Progenitor cell of endocrine pancreas (in vitro differentiated cells): ENCODE measurements around the gene SLC9C2. TPM values are rescaled to one million over a fixed set of nuclear protein-coding genes. Genes with fewer than 3 reads are reported as not detected.
"Not testable (repeated sequence)": the region's sequence is repeated elsewhere in the genome, so short reads cannot be mapped to it uniquely, and the experiment has no call there.

Experiments
- DNase-seq: peaks from one replicate; pipeline ENCODE4 v3.0.0; 2021; ENCODE audit warnings: low spot score; ENCODE audit not compliant: unreplicated experiment
- H3K27ac Mint-ChIP-seq: 2 replicates; pipeline ENCODE4 v1.8.0; 2021; ENCODE audit warnings: mild to moderate bottlenecking, moderate library complexity, mixed read lengths
- H3K27me3 Mint-ChIP-seq: 2 replicates; pipeline ENCODE4 v1.8.0; 2021; ENCODE audit warnings: mixed read lengths
- H3K36me3 Mint-ChIP-seq: 2 replicates; pipeline ENCODE4 v1.8.0; 2022; ENCODE audit warnings: mixed read lengths; ENCODE audit not compliant: insufficient read depth
- H3K4me1 Mint-ChIP-seq: 2 replicates; pipeline ENCODE4 v1.8.0; 2021; ENCODE audit warnings: low read depth, mixed read lengths
- H3K4me3 Mint-ChIP-seq: 2 replicates; pipeline ENCODE4 v1.8.0; 2021; ENCODE audit warnings: low read depth, mild to moderate bottlenecking, moderate library complexity, mixed read lengths
- H3K9me3 Mint-ChIP-seq: 2 replicates; pipeline ENCODE4 v1.8.0; 2021; ENCODE audit warnings: low read depth, mixed read lengths
- total RNA-seq: library from RNA; stranded (reverse); gene quantifications from 2 replicates; pipeline ENCODE4 v1.2.1, GENCODE V29; 2021
- TF ChIP-seq, protein P1 (sequence below): fragments of 200-600 bp; sonication (generic); IDR thresholded peaks from one replicate; pipeline ENCODE4 v1.5.0; 2021; ENCODE audit warnings: antibody characterized with exemption, mild to moderate bottlenecking; ENCODE audit not compliant: unreplicated experiment

The SLC9C2 gene
- total RNA-seq, 1 donor from 2014 or later: not detected

DNA sequence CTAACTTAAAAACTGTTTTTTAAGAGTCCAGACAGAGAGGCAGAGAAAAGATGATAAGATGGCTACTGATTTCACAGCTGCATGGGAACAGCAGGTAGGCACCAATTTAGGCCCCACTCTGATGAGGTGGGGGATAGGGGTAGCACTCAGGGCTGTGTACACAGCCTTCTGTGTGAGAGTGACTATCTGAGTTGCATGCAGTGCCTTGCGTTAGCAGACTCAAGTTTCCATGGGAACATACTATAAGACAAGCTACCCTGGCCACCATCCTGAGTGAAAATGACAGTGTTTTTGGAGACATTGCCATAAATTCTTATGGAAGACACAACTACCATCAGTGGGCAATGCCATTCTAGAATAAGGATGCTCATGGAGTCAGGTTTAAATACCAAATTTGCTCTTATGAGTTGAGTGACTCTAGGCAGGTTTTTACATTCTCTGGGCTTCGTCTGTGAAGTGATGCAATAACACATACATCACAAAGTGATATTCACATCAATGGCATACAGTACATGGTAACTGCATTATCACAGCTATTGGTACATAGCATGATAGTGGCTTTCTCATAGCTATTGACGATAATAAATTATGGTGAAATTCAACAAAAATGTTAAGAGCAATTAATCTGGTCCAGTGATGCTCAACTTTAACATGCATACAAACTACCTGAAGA is 30.5 kb downstream of the SLC9C2 start:
- Mint-ChIP-seq H3K4me3 (no peak overlapping the region), H3K27me3 (no peaks in the 10 kb centered on the region), H3K27ac (no peak overlapping the region), H3K9me3 (peaks cover 7% of the 10 kb centered on the region), H3K4me1 (no peaks in the 10 kb centered on the region), H3K36me3 (no peaks in the 10 kb centered on the region)
- TF ChIP-seq, protein P1, sequence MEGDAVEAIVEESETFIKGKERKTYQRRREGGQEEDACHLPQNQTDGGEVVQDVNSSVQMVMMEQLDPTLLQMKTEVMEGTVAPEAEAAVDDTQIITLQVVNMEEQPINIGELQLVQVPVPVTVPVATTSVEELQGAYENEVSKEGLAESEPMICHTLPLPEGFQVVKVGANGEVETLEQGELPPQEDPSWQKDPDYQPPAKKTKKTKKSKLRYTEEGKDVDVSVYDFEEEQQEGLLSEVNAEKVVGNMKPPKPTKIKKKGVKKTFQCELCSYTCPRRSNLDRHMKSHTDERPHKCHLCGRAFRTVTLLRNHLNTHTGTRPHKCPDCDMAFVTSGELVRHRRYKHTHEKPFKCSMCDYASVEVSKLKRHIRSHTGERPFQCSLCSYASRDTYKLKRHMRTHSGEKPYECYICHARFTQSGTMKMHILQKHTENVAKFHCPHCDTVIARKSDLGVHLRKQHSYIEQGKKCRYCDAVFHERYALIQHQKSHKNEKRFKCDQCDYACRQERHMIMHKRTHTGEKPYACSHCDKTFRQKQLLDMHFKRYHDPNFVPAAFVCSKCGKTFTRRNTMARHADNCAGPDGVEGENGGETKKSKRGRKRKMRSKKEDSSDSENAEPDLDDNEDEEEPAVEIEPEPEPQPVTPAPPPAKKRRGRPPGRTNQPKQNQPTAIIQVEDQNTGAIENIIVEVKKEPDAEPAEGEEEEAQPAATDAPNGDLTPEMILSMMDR: no peak
- DNase-seq: no peak

DNA sequence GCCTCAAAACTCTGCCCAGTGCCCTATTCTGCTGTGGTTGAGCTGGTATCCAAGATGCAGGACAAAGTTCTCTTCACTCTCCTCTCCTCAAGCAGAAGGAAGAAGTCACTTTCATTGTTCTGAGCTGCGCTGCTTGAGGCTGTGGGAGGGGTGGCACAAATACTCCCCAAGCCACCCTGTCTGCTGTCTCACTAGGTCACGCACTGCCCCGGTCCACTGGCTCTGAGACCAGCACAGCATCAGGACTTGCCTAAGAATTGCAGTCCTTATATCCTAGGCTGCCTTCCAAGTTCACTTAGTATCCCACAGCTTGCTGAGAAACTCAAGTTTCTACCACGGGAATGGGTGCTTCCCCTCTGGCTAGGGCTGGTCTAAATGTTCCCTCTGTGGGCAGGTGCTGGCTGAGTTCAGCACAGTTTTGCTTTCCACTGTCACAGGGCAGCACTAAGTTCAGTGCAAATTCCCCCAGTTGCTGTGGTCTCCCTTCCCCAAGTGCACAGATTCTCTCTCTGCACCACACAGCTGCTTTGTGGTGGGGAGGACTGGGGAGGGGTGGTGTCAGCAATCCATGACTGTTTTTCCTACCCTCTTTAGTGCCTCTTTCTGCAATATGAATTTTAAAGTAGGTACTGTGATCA is 32.4 kb downstream of the SLC9C2 start:
- no peaks in the 10 kb centered on the region for H3K4me1 Mint-ChIP-seq
- TF ChIP-seq, protein P1: no peak
- DNase-seq: no peak
- no peaks in the 10 kb centered on the region for H3K27me3 Mint-ChIP-seq
- H3K27ac Mint-ChIP-seq: no peak overlapping the region
- no peak overlapping the region for H3K4me3 Mint-ChIP-seq
- H3K36me3 Mint-ChIP-seq: no peaks in the 10 kb centered on the region
- peaks cover 18% of the 10 kb centered on the region for H3K9me3 Mint-ChIP-seq

DNA sequence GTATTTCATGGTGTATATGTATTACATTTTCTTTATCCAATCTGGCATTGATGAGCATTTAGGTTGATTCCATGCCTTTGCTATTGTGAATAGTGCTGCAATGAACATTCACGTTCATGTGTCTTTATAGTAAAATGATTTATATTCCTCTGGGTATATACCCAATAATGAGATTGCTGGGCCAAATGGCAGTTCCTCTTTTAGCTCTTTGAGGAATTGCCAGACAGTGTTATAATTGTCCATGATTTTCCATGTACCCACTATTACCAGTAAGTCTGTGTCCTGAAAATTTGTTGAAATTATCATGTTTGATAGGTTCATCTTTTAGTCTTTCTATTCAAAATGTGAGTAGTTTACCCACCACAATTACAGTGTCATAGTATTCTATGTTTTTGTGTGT is 34.4 kb downstream of the SLC9C2 start:
- Mint-ChIP-seq H3K27ac (no peak overlapping the region), H3K9me3 (peaks cover 28% of the 10 kb centered on the region), H3K27me3 (no peaks in the 10 kb centered on the region), H3K4me1 (no peaks in the 10 kb centered on the region), H3K36me3 (no peaks in the 10 kb centered on the region), H3K4me3 (no peak overlapping the region)
- DNase-seq: no peak
- TF ChIP-seq, protein P1: no peak

DNA sequence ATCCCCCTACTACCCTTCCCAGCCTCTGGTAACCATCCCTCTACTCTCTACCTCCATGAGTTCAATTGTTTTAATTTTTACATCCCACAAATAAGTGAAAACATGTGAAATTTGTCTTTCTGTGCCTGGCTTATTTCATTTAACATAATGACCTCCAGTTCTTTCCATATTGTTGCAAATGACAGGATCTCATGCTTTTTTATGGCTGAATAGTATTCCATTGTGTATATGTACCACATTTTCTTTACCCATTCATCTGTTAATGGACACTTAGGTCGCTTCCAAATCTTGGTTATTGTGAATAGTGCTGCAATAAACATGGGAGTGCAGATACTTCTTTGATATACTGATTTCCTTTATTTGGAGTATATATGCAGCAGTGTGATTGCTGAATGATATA is 39.0 kb downstream of the SLC9C2 start:
- not testable (repeated sequence) for H3K4me3 Mint-ChIP-seq, H3K36me3 Mint-ChIP-seq, DNase-seq

DNA sequence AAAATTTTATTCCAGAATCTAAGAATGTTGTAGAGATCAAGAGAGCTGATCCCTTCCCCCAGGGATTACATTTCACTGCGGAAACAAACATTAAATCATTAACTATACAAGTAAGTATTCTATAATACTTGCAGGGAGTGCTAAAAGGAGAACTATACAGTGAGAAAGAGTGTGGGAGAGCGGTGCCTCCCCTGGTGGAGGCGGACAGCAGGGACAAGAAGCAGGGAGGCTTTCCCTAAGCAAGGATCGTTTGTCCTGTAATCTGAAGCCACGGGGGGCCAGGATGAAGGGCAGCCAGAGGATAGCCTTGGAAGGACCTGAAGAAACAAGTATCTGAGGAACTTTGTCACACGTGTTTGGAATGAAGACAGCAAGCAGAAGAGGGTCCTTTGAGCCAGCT is 40.1 kb downstream of the SLC9C2 start:
- no peak for DNase-seq
- Mint-ChIP-seq H3K27me3 (no peaks in the 10 kb centered on the region), H3K4me1 (no peaks in the 10 kb centered on the region), H3K27ac (no peak overlapping the region), H3K36me3 (no peaks in the 10 kb centered on the region), H3K9me3 (peaks cover 24% of the 10 kb centered on the region), H3K4me3 (no peak overlapping the region)
- TF ChIP-seq, protein P1: peak; percentile 10

More for the DNA sequence above, 39.0 kb downstream of the SLC9C2 start:
- not testable (repeated sequence) for H3K27ac Mint-ChIP-seq, H3K4me1 Mint-ChIP-seq, H3K27me3 Mint-ChIP-seq
- H3K9me3 Mint-ChIP-seq: peaks cover 28% of the 10 kb centered on the region

DNA sequence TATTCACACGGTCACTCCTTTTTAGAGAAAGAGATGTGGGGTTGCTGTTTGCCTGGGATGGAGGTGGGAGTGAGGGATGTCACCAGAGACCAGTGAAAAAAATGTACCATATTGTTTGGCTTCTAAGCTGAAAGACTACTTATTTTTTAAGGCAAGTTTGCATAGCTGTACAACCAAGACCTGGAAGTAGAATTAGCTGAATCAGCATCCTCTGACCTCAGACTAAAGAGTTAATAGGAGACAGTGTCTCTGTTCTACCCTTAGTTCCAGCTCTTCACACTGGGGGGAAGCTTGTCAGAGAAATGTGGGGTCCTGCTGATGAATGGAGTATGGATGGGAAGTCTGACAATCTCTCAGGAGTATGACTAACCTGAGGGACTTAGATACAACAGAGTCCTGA is 41.6 kb downstream of the SLC9C2 start:
- Mint-ChIP-seq H3K27ac (no peak overlapping the region), H3K36me3 (no peaks in the 10 kb centered on the region)

More for the DNA sequence above, 41.6 kb downstream of the SLC9C2 start:
- TF ChIP-seq, protein P1: no peak
- Mint-ChIP-seq H3K4me1 (no peaks in the 10 kb centered on the region), H3K4me3 (no peak overlapping the region), H3K9me3 (peaks cover 13% of the 10 kb centered on the region), H3K27me3 (no peaks in the 10 kb centered on the region)
- no peak for DNase-seq
